Measurements from ENCODE around the gene JARID2.
A peak's percentile ranks its signal among the peaks of the same experiment; 100 is the strongest.
"Not testable (repeated sequence)": the region's sequence is repeated elsewhere in the genome, so short reads cannot be mapped to it uniquely, and the experiment has no call there.

JARID2 gene

DNA sequence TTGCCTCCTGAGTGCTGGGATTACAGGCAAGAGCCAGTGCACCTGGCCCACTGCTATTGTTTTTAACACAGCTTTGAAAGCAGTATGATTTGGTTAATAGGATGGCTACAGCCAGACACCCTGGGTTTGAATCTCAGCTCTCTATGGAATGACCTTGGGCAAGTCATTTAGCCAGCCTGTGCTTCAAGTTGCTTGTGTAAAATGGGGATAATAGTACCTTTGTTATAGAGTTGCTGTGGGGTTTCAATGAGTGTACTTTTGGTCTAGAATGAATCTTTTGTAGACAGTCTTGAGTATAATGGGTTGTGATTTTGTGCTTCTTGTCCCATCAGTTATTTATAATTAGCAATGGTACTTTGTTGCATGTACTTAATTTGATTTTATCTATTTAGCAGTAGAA lies 70.9 kb downstream of the JARID2 start:
- DNase-seq, result no peak

DNA sequence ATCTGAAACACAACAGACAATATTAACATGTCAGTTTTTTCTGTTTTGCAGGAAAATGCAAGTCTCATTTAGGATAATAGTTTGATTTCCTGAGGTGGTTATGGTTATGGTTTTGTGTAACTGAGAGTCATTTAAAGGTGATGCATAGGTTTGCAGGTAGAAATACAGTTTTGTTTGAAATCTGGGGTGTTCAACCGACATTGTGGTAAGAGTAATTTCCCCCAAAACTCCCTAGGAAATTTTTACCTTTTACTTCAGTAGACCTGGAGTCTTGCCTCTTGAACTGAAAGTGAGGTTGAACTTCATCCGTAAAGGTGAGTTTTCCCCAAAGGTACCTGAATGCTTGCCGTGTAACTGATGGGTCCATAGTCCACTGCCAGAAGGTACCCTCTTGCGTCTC lies 71.4 kb downstream of the JARID2 start:
- DNase-seq, result no peak

DNA sequence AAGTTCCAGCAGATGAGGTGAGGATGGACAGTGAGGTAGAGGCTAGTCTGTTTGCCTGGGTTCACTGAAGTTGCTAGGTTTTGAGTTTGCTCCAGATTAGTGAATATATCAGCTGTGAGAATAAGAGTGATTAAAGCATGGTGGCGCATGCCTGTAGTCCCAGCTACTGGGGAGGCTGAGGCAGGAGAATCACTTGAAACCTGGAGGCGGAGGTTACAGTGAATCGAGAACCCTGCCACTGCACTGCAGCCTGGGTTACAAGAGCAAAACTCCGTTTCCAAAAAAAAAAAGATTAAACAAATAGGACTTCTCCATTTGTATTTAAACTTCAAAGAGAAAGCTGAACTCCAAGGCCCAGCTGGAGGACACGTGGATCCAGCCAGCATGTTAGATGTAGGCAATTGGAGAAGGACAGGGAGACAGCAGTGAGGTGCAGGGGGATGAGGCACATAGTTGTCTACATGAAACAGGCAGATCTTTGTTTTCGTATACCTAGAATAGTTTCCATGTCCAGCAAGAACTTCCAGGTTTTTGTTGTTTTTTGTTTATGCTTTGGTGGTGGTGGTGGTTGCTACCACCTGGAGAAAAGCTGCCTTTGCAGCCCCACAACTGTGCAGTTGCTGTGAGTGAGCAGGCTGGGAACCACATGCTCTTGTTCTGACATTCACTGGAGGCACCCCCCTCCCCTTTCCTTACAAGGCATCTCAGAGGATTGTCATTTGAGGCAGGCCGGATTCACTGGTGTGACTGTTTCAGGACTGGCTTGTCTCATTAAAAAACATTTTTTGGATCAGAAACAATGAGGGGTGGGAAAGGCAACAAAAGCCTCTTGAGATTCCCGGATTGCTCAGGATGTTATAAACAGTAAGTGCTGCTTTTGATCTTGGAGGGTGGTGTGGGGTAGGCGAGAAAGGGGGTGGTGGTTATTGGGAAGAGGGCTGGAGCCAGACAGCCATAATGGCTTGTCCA lies 72.3 kb downstream of the JARID2 start:
- DNase-seq, result no peak

DNA sequence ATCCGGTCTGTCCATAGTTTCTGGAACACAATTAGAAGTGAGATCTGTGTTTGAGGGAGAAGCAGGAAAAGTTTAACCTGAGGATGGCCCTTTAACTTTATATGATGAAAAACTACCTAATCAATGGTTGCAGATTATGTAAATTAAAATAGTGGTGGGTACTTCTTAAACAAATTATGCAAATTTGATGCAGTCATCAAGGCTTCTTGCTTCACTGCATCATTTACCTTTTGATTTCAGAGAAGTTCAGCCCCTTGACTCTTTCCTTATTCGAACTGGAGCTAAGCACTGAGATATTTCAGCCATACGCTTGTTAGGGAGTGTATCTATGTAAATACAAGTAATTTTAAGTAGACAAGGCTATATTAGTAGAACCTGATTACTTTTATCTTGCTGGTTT lies 73.8 kb downstream of the JARID2 start:
- DNase-seq, result no peak

DNA sequence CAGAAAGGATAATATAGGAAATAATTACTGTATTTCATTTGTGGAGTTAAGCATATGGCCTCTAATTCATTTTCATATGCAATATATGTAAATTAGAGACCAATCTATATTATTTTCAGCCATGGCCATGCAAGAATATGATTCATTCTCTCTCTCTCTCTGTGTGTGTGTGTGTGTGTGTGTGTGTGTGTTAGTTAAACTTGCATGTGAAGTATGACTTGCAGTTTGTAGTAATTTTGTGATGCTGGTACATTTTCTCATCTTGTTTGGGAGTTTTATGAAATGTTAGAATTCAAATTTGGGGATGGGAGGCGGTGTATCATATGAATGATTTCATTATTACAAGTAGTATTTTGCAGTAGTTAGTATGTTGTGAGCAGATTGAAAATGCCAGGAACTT lies 74.8 kb downstream of the JARID2 start:
- no peak for DNase-seq

DNA sequence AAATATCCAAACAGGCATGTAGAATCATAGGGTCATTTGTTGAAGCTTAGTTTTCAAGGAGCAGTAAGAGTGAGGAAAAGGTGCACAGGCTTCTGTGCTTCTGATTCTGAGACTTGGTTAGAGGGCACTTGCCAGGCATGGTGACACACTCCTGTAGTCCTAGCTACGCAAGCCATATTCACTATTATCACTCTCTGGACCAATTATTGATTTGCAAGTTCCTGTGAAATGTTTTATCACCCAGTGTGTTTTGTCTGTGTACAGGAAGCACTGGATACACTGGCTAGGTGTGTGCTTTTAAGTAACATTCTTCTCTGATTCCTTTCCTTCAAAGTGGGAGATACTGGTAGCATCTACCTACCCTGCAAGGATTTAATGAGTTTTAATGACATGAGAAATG lies 76.3 kb downstream of the JARID2 start:
- no peak for DNase-seq

DNA sequence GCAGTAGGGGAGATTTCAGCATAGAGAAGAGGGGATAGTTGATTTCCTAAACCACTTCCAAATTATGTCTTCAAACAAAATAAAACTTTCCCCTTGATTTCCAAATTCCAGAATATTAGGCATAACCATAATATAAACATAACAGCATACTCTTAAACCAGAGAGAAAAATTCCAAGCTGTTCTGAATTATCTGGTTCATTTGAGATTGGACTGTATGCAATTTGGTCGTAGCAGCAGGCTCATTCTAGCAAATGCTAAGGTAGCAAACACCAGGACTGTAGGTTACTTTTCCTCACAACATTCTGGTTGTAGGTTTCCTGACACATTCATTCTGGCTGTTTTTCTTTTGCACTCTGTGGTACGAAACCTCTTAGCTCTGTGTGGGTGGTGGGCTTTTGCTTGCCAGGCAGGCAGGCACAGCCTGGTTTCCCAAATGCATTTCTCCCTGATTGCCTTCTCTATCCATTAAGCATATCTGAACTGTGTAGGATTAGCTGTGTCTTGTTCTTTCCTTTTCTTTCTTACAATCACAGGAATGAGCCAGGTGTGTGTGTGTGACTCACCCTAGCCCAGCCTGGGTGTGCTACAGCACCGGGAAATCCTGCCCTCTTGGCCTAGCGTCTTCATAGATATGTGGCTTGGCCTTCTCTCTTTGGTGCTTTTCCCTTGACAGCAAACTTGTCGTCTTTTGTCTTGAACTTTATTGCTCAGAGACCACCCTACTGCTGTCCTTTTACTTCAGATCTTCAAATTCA lies 77.1 kb downstream of the JARID2 start:
- DNase-seq, result no peak

DNA sequence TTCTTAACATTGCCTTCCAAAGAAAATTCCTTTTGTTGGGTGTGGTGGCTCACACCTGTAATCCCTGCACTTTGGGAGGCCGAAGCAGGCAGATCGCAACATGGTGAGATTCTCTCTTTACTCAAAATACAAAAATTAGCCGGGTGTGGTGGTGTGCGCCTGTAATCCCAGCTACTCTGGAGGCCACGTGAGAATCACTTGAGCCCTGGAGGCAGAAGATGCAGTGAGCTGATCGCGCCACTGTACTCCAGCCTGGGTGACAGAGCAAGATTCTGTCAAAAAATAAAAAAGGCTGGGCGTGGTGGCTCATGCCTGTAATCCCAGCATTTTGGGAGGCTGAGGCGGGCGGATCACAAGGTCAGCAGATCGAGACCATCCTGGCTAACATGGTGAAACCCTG lies 77.7 kb downstream of the JARID2 start:
- not testable (repeated sequence) for DNase-seq

DNA sequence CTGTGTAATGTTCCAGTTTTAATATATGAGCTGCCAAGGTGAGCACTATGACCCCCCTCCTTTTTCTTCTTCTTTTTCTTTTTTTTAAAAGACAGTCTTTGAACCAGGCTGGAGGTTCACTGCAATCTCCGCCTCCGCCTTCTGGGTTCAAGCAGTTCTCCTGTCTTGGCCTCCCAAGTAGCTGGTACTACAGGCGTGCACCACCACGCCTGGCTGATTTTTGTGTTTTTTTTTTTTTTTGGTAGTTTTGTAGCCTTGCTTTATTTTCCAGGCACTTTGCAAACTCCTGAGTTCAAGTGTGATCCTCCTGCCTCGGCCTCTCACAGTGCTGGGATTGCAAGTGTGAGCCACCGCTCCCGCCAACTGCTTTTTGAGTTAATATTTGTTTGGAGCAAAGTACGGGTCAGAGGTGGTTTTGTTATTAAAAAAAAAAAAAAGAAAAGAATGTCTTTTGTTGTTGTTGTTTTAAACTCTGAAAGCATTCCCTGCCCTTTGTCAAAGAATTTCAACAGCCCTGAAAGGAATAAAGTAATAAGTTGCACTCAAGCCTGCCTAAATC lies 78.6 kb downstream of the JARID2 start:
- DNase-seq, result no peak

DNA sequence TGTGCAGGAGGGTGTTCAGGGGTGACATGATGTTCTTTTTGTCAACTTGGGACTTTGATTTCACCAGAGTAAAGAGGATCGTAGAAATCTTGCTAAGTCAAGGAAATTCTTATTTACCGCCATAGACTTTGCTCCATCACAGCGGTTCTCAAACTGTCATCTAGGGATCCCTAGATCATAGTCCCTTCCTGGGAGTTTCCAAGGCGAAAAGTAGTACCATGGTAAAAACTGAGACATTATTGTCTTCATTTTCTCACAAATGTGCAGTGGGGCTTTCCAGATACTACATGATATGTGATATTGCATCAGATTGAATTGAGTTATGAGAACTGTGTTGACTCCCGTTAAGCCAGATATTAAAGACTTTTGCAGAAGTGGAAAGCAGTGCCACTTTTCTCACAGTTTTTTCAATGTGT lies 79.7 kb downstream of the JARID2 start:
- DNase-seq, result no peak

DNA sequence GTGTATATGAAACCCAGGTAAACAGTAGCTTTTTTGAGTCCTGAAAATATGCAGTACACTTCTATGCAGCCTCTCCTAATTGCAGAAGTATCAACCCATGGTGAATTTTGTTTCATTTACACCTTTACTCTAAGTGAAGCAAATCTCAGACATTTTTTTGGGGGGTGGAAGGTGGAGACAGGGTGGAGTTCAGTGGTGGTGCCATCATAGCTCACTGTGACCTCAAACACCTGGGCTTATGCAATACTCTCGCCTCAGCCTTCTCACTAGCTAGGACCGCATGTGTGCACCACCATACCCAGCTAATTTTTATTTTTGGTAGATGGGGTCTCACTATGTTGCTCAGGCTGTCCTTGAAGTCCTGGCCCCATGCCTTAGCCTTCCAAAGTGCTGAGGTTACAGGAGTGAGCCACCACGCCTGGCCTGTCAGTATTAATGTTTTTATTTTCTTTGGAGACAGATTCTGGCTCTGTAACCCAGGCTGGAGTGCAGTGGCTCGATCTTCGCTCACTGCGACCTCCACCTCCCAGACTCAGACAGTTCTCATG lies 80.3 kb downstream of the JARID2 start:
- DNase-seq, result no peak

DNA sequence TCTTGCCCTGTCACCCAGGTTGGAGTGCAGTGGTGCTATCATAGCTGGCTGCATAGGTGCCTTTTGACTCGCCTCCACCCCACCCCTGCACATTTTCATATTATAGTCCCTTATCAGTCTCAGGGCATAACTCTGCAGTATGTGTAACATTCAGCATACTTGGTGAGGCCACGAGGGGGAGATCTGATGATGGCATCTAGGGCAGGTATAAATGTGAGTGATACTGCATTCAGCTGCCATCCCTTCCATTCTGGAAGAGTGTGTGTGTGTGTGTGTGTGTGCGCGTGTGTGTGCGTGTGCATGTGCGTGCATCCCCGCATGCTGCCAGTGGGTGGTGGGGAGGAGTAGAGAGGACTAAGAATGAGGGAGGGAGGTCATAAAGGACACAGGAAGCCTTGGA lies 81.4 kb downstream of the JARID2 start:
- peak; percentile 38 for DNase-seq

DNA sequence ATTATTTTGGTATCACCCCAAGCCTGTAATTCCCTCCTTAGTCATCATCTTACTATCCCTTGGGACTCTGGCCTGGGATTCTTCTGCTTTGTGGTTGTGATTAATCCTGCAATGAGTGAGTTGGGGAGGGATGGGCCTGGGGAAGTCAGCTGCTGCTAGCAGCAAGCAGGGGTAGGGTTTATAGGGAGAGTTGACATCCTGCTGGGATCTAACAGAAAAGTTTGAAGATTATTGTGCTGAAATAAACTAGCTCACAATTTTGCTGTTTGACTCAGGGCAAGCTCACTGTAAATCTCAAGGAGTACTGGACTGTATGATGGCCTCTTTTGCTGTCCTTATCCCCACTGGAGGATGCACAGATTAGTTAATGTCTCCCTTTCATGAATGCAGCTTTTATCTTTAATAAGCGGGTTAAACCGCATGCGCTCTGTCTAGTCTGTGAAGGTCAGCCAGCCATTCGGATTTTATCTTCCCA lies 83.4 kb downstream of the JARID2 start:
- DNase-seq, result no peak

DNA sequence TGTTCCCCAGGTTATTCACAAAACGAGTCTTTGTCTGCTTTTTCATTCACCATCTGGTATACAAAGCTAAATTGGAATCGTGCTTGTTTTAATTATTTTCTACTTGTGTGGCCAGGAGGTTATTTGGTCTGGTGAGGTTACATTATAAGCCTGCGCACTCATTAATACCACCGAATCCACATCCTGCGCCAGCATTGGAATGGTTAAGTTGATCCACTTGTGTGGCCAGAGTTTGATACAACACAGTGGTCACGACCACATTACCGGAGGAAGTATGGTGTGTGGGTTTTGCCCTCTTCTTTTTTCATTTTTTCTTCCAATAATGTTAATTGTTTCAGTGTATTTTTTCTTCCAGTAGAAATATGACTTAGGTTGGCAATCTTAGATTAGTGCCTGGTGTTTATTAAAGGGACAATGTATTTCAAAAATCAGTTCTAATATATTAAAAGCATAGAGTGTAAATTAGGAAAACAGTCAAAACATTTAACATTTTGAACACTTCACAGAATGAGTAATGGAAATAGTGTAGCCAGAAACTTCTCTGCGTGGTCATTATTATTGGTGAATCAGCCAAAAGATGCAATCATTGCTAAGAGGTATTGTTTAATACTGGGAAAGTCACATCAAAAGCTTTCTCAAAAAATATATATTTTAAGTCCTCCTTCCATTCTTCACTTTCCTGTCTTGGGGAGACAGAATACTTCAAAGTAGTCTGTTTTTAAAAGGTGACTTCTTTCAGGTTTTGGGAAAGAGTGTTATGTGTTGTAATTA lies 84.5 kb downstream of the JARID2 start:
- no peak for DNase-seq

DNA sequence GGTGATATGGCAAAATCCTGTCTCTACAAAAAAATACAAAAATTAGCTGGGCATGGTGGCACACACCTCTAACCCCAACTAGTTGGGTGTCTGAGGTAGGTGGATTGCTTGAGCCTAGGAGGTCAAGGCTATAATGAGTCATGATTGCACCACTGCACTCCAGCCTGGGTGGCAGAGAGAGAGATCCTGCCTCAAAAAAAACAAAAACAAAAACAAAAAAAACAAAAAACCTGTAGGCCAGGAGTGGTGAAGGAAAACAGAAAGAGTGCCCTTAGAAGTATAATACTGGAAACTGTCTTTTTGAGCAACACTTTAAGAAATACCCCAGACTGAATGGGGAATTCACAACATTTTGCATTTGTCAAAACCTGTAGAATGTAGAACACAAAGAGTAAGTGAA lies 85.3 kb downstream of the JARID2 start:
- no peak for DNase-seq

DNA sequence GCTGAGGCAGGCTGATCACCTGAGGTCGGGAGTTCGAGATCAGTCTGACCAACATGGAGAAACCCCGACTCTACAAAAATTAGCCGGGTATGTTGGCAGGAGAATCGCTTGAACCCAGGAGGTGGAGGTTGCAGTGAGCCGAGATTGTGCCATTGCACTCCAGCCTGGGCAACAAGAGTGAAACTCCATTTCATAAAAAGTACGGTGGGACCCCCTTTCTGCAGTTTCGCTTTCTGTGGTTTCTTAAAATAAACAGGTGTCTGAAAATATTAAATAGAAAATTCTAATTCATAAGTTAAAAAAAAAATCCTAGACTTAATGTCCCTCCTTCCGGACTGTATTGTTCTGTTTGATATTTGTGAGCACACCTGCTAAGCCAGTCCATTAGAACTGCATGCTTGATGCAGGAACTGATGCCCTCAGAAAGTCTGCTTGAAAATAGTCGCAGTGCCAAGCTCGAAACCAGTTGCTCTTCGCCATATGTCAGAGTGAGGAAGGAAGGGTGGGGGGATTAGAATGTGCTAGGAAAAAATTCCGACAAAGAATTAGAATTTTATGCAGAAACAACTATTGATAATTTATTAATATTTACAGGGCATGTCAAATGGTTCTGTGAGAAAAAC lies 85.9 kb downstream of the JARID2 start:
- peak; percentile 14 for DNase-seq

DNA sequence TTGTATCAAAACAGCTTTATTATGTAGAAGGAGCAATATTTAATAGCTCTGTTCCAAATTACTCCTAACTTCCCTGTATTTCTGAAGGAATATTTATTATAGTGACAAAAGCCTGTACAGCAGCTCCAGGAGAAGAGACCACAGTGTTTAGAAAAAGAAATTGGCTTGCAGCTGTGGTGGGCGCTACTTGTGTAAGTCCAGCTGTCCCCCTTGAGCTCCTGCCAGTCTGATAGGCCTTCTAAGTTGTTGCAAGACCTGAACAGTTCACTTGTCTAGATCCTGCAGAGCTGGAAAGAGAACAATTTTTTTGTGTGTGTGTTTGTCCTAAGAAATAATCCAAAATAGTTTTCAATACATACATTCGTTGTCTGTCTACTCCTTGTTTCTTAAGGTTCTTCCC lies 86.6 kb downstream of the JARID2 start:
- DNase-seq, result no peak

DNA sequence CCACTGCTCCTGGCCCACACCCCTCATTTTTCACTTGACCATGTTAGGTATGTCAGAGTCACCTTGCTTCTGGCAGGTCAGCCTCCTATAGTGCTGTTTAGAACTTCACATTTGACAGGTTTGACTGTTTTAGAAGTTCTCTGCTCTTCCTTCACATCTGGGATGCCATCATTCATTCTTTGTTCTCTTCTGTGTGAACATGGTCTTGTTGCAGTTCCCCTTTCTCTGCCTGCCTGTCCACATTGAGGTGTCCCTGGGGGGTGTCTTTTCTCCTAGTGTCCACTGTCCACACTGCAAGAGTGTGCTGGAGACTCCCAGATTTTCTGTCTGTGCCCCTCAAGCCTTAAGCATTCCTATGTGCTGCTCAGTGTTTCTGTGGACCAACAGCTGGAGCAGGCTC lies 89.5 kb downstream of the JARID2 start:
- no peak for DNase-seq

DNA sequence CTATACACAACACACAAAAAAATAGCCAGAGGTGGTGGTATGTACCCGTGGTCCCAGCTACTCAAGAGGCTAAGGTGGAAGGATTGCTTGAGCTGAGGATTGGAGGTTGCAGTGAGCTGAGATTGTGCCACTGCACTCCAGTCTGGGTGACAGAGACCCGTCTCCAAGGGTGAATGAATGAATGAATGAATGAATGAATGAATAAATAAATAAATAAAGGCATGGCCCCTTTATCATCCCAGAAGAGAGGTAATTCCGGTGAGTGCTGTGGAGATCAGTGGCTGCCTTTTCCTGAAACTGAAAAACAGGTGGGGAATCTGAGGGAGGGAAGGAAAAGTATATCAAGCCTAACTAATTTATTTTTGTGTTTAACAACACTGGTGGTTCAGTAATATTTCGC lies 90.0 kb downstream of the JARID2 start:
- no peak for DNase-seq

DNA sequence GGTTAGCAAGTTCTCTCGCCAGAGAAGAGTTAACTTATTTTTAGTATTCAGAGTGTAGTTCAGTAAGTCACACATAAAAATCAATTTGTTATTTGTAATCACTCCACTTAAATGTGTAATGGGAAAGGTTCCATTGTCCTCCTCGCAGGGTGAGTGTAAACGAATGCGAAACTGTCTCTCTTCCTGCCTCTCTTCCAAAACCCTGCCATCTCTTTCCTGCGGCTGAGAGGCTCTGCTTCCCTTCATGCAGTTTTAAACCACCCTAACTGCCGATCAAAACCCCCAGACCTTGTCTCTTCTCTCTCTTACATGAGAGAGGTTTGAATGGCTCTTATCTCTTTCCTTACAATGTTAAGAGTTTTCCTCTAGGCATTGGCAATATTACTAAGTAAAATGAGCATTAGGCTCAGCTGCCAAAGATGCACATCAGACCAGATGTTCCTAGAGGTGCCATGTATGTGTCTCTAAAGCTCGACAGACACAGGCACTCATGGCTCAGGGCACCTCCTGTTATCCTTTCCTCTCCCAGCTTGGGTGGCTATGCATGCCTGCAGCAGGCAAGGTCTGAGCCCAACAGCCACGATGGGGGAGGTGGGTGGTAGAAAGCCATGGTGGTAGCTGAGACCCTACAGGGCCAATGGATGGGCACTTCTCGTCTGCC lies 91.2 kb downstream of the JARID2 start:
- DNase-seq, result peak; percentile 73

DNA sequence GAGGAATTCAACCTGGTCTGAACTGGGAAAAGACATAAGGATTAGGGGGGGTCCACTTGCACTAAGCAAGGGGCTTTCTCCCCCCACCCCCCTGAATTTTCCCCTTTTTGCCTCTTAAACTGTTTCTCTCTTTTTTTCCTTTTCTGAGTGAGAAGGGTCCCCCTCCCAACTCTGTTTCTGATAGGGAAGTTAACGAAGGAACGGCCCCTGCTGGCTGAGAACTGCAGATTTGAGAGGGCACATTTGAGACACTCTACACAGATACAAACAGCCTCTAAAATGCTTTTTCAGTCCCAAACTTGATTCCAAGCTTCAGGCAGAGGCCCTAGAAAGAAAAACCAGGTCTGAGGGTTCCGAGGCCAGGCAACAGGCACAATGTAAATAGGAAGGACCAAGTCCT lies 91.7 kb downstream of the JARID2 start:
- no peak for DNase-seq

DNA sequence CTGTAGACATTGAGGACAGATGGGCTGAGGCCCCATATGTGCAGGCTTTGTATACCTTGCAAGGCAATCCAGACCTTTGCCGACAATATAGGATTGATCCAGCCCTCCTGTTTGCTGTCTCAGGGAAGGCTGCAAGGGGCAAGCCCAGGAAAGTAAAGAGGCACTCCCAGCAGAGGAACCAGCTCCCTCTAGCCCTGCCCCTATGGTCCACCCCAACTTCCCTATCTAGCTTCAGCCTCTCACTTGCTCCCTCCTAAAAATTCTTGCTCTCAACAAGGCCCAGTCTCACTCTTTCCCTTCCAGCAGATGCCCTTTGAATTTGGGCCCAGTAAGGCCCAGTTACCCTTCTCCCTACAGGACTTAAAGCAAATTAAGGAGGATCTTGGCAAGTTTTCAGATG lies 92.6 kb downstream of the JARID2 start:
- DNase-seq, result peak; percentile 77
